Nephron (organoid): ENCODE measurements around the gene GABRP.
A peak's percentile ranks its signal among the peaks of the same experiment; 100 is the strongest.
"Not testable (repeated sequence)": the region's sequence is repeated elsewhere in the genome, so short reads cannot be mapped to it uniquely, and the experiment has no call there.

ENCODE experiments used
- H3K27ac Mint-ChIP-seq, 3 experiments: 2 replicates each; pipeline ENCODE4 v1.8.0; 2020; ENCODE audit warnings: mixed read lengths in 3 of 3, mild to moderate bottlenecking in 2 of 3, moderate library complexity in 1 of 3
- H3K27me3 Mint-ChIP-seq: 2 replicates; pipeline ENCODE4 v1.8.0; 2021; ENCODE audit warnings: low read depth, mild to moderate bottlenecking, moderate library complexity, mixed read lengths
- H3K36me3 Mint-ChIP-seq: 2 replicates; pipeline ENCODE4 v1.8.0; 2020; ENCODE audit warnings: low read depth, mixed read lengths
- H3K4me1 Mint-ChIP-seq: 2 replicates; pipeline ENCODE4 v1.8.0; 2020; ENCODE audit warnings: mixed read lengths
- H3K4me3 Mint-ChIP-seq, 3 experiments: 2 replicates each; pipeline ENCODE4 v1.8.0; 2020; ENCODE audit warnings: mild to moderate bottlenecking in 3 of 3, mixed read lengths in 3 of 3, moderate library complexity in 2 of 3
- H3K9me3 Mint-ChIP-seq: 2 replicates; pipeline ENCODE4 v1.8.0; 2020; ENCODE audit warnings: mixed read lengths
- TF ChIP-seq, protein P1 (sequence below), 3 experiments: fragments of 200-600 bp; sonication (generic); IDR thresholded peaks; one replicate each; pipeline ENCODE4 v1.5.0; 2021; ENCODE audit warnings: antibody characterized with exemption in 3 of 3; ENCODE audit not compliant: unreplicated experiment in 3 of 3

The GABRP gene

DNA sequence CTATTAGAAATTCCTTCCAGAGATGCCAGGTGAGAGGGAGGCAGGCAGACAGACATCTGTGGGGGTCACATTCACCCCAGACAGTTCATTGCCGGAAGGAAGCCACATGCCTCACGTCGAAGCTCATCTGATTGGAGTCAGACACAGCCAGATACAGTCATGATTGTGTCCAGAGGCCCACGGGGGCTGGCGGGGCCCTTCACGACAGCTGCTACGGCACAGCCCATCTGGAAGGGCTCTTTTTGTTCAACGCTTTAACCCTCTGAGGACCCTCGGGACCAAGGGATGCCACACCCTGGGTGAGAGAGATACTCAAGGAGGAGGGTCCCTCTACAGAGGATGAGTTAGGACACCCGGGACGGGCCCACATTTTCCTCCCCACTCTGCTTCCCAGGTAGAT lies 31.9 kb upstream of the GABRP start:
- H3K27me3 Mint-ChIP-seq: peaks cover 32% of the 10 kb centered on the region
- H3K4me3 Mint-ChIP-seq: no peak overlapping the region
- peaks cover 10% of the 10 kb centered on the region for H3K4me1 Mint-ChIP-seq
- no peaks in the 10 kb centered on the region for H3K36me3 Mint-ChIP-seq
- H3K27ac Mint-ChIP-seq: no peak overlapping the region
- TF ChIP-seq, protein P1, sequence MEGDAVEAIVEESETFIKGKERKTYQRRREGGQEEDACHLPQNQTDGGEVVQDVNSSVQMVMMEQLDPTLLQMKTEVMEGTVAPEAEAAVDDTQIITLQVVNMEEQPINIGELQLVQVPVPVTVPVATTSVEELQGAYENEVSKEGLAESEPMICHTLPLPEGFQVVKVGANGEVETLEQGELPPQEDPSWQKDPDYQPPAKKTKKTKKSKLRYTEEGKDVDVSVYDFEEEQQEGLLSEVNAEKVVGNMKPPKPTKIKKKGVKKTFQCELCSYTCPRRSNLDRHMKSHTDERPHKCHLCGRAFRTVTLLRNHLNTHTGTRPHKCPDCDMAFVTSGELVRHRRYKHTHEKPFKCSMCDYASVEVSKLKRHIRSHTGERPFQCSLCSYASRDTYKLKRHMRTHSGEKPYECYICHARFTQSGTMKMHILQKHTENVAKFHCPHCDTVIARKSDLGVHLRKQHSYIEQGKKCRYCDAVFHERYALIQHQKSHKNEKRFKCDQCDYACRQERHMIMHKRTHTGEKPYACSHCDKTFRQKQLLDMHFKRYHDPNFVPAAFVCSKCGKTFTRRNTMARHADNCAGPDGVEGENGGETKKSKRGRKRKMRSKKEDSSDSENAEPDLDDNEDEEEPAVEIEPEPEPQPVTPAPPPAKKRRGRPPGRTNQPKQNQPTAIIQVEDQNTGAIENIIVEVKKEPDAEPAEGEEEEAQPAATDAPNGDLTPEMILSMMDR (IDR thresholded peaks at IDR 0.05; ENCODE audit: unreplicated experiment in 3 of 3): no peak
- H3K9me3 Mint-ChIP-seq: no peaks in the 10 kb centered on the region

DNA sequence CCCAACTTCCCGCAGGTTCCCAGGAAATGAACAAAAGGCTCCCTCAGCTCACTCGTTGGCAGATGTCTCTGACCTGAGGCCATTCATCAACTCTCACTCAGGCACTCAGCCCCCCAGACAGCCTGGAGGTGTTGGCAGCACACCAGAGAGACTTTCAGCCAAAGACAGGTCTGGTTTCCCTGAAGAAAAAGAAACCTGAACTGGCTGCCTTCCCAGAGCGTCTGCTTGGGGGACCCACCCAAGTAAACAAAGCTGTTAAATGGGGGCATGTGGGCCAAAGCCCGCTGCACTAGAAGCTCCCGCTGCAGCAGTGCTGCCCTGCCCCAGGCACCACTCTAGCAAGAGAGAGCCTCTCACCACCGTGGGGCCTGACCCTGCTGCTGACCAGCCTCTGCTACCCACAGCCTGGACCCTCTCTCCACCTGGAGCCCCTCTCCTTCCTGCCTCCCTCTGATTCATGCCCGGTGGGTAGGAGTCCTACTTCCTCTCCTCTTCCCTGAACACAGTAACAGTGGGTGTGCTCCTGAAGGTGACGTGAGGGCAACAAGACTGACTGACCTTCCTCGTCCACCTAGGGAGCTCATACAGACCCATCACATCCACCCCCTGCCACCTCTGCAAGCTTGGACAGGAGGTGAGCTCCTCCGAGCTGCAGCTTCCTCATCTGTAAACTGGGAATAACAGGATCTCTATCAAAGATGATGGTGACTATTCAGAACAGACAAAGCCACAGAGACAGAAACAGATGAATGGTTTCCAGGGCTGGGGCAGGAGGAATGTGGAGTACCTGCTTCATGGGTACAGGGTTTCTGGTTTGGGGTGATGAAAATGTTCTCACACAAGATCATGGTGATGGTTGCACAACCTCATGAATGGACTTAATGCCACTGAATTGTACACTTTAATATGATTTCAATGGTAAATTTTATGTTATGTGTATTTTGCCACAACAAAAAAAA lies 31.0 kb upstream of the GABRP start:
- H3K4me1 Mint-ChIP-seq: peaks cover 19% of the 10 kb centered on the region
- no peaks in the 10 kb centered on the region for H3K36me3 Mint-ChIP-seq
- TF ChIP-seq, protein P1 (IDR thresholded peaks at IDR 0.05; ENCODE audit: unreplicated experiment in 3 of 3): no peak
- peak overlapping the region in 1 of 3 experiments; percentile 55 for H3K27ac Mint-ChIP-seq
- no peaks in the 10 kb centered on the region for H3K9me3 Mint-ChIP-seq
- no peak overlapping the region for H3K4me3 Mint-ChIP-seq
- H3K27me3 Mint-ChIP-seq: peaks cover 32% of the 10 kb centered on the region

DNA sequence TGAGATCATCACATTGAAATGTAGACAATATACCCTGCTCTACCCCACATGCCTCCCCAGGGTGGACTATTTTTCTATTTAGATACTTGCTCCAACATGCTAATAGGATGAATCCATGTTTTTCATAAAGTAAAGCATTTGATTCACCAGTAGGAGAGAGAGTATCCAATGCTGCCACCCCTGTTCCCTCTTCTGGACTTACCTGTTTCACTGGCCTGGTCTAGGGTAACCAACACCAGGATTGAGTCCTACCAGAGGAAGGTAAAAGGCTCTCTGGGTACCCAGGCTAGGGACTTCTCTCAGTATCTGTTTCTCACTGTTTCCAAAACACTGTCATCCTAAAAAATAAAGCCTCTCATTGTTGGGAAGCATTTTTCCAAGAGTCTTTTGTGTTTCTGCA lies 30.2 kb upstream of the GABRP start:
- no peak overlapping the region for H3K4me3 Mint-ChIP-seq
- TF ChIP-seq, protein P1 (IDR thresholded peaks at IDR 0.05; ENCODE audit: unreplicated experiment in 3 of 3): no peak

DNA sequence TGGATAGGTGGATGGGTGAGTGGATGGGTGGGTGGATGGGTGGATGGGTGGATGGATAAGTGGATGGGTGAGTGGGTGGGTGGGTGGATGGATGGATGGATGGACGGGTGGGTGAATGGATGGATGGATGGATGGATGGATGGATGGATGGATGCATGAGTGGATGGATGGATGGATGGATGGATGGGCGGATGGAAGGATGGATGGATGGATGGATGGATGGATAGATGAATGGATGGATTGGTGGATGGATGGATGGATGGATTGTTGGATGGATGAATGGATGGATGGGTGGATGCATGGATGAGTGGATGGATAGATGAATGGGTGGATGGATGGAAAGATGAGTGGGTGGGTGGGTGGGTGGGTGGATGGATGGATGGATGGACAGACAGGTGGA lies 29.0 kb upstream of the GABRP start:
- peak overlapping the region in 1 of 3 experiments; percentile 60 for H3K27ac Mint-ChIP-seq
- not testable (repeated sequence) for H3K4me3 Mint-ChIP-seq, H3K36me3 Mint-ChIP-seq, H3K9me3 Mint-ChIP-seq
- H3K27me3 Mint-ChIP-seq: peaks cover 28% of the 10 kb centered on the region
- H3K4me1 Mint-ChIP-seq: peaks cover 24% of the 10 kb centered on the region

More for the DNA sequence above, 30.2 kb upstream of the GABRP start:
- Mint-ChIP-seq H3K36me3 (no peaks in the 10 kb centered on the region), H3K27me3 (peaks cover 32% of the 10 kb centered on the region), H3K27ac (no peak overlapping the region), H3K9me3 (no peaks in the 10 kb centered on the region), H3K4me1 (peaks cover 20% of the 10 kb centered on the region)

DNA sequence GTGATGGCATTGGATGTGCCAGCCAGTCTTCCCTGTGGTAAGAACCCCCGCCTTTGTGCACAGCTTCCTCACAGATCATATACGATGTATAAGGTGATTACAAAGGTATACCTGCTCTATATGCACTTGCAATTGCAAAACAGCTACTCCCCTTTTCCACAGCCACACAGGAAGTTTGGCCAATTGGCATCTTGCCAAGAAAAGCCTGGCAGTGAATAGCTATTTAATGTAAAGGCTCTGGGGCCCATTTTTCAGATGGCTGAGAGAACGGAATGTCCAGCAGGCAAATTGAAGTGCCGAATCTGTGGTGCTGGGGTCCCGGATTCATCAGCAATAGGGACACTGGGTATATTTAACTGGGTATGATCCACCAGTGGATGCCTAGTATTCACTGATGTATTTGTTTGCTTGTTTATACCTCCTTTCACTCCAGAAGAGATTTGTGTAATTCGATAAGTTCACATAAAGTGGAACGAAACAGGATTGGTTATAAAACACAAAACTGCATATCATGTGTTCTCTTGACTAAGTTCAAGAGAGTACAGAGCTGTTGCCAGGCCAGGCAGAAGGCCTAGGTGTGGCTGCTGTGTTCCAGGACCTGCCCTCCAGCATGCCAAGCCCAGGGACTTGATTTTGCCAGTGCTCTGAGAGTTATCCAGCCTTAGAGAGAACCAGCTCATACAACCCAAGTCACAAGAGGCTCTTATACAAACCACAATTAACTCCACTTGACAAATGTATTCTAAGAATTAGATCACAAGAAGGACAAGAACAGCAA lies 27.7 kb upstream of the GABRP start:
- peaks cover 34% of the 10 kb centered on the region for H3K27me3 Mint-ChIP-seq
- H3K4me3 Mint-ChIP-seq: no peak overlapping the region
- TF ChIP-seq, protein P1 (IDR thresholded peaks at IDR 0.05; ENCODE audit: unreplicated experiment in 3 of 3): no peak
- peak overlapping the region in 2 of 3 experiments; percentile 11 to 15 for H3K27ac Mint-ChIP-seq
- H3K4me1 Mint-ChIP-seq: peaks cover 21% of the 10 kb centered on the region
- no peaks in the 10 kb centered on the region for H3K9me3 Mint-ChIP-seq
- H3K36me3 Mint-ChIP-seq: no peaks in the 10 kb centered on the region

DNA sequence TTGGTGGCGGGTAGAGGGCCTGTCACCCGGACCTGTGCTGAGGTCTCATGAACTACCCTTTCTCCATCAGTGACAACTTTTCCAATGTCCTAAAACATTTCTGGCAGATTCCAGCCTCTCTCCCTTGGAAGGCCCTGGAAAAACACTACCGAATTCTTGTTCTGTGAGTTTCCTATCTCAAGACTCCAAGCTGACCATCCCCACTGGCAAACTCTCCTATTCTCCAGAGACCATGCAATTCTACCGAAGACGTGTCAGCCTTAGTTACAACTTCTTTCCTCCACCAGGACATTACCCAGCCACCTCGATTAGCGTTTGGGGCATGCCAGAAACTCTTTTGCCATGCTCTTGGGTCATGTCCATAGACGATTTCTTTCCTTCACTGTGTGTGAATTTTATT lies 26.8 kb upstream of the GABRP start:
- Mint-ChIP-seq H3K27me3 (peaks cover 32% of the 10 kb centered on the region), H3K36me3 (no peaks in the 10 kb centered on the region), H3K9me3 (no peaks in the 10 kb centered on the region), H3K4me3 (no peak overlapping the region), H3K27ac (peak overlapping the region; percentile 77 to 86 (median 85)), H3K4me1 (peaks cover 19% of the 10 kb centered on the region)
- TF ChIP-seq, protein P1 (IDR thresholded peaks at IDR 0.05; ENCODE audit: unreplicated experiment in 3 of 3): no peak
